PC-3 (cell line): Measurements from ENCODE around the gene FAAP100. TPM values are rescaled to one million over a fixed set of nuclear protein-coding genes. Genes with fewer than 3 reads are reported as not detected.

Experiments
- ATAC-seq: fragments of 200-7000 bp; cut with Tn5 transposase; 2 replicates; pipeline ENCODE4 v1.9.1; 2020; ENCODE audit warnings: mild to moderate bottlenecking, moderate library complexity
- BruUV-seq: library from RNA; stranded (reverse); fragments of 400-500 nt; replicated peaks from 2 replicates; lab custom pipeline; 2021; lab: Mats Ljungman, UMichigan
- CTCF ChIA-PET: fragments of 300-600 bp; sonication (Branson Sonifier 250); formaldehyde crosslinking; loops from one replicate; lab custom pipeline; 2022; ENCODE audit warnings: antibody characterized with exemption; lab: Charles Lee
- POLR2A ChIA-PET: fragments of 300-600 bp; sonication (Branson Sonifier 250); formaldehyde crosslinking; loops from one replicate; lab custom pipeline; 2022; ENCODE audit warnings: antibody characterized with exemption; ENCODE audit not compliant: unreplicated experiment; lab: Charles Lee
- DNase-seq: peaks from one replicate; pipeline ENCODE4 v3.0.0-alpha.2; 2015
- H2AFZ ChIP-seq: fragments of 300-600 bp; sonication (generic); 2 replicates; pipeline ENCODE4 v1.6.0; 2016; ENCODE audit warnings: antibody characterized with exemption, low read length
- H3F3A ChIP-seq: fragments of 300-600 bp; sonication (generic); one replicate; pipeline ENCODE4 v1.6.0; 2017; ENCODE audit warnings: antibody characterized with exemption, low read length, control low read depth, mild to moderate bottlenecking; ENCODE audit not compliant: unreplicated experiment
- H3K27ac ChIP-seq: fragments of 300-600 bp; sonication (generic); 2 replicates; pipeline ENCODE4 v1.5.1; 2016; ENCODE audit warnings: mild to moderate bottlenecking, low read length
- H3K27me3 ChIP-seq: fragments of 300-600 bp; sonication (generic); 2 replicates; pipeline ENCODE4 v1.6.1; 2016; ENCODE audit warnings: low read length, mixed read lengths
- H3K36me3 ChIP-seq: fragments of 300-600 bp; sonication (generic); 2 replicates; pipeline ENCODE4 v1.6.1; 2016; ENCODE audit warnings: low read depth, mixed run types, low read length, mixed read lengths
- H3K4me1 ChIP-seq: fragments of 300-600 bp; sonication (generic); 2 replicates; pipeline ENCODE4 v1.5.1; 2016; ENCODE audit warnings: low read length; ENCODE audit not compliant: insufficient read depth
- H3K4me2 ChIP-seq: fragments of 300-600 bp; sonication (generic); 2 replicates; pipeline ENCODE4 v1.6.0; 2016; ENCODE audit warnings: low read length
- H3K4me3 ChIP-seq: fragments of 300-600 bp; sonication (generic); 2 replicates; pipeline ENCODE4 v1.5.1; 2016; ENCODE audit warnings: mild to moderate bottlenecking, low read length, mixed read lengths
- H3K79me2 ChIP-seq: fragments of 300-600 bp; sonication (generic); 2 replicates; pipeline ENCODE4 v1.6.1; 2017; ENCODE audit warnings: low read length, mixed read lengths
- H3K9ac ChIP-seq: fragments of 300-600 bp; sonication (generic); 2 replicates; pipeline ENCODE4 v1.6.0; 2016; ENCODE audit warnings: mild to moderate bottlenecking, low read length
- H3K9me2 ChIP-seq: fragments of 300-600 bp; sonication (generic); replicated peaks from 2 replicates; pipeline ENCODE4 v1.6.1; 2016; ENCODE audit warnings: mixed run types, low read length, mixed read lengths
- H3K9me3 ChIP-seq: fragments of 300-600 bp; sonication (generic); 2 replicates; pipeline ENCODE4 v1.6.1; 2016; ENCODE audit warnings: low read length, mixed read lengths
- H4K20me1 ChIP-seq: fragments of 300-600 bp; sonication (generic); 2 replicates; pipeline ENCODE4 v1.6.1; 2016; ENCODE audit warnings: low read length, mixed read lengths
- CTCF ChIP-seq: fragments of 300-600 bp; sonication (generic); conservative IDR thresholded peaks from 2 replicates; pipeline ENCODE4 v1.5.1; 2017; ENCODE audit warnings: antibody characterized with exemption, low read depth, mild to moderate bottlenecking, low read length
- EZH2 ChIP-seq: fragments of 300-600 bp; sonication (generic); IDR thresholded peaks from one replicate; pipeline ENCODE4 v1.6.1; 2017; ENCODE audit warnings: antibody characterized with exemption, mild to moderate bottlenecking, low read length; ENCODE audit not compliant: unreplicated experiment
- EZH2phosphoT487 ChIP-seq: fragments of 300-600 bp; sonication (generic); IDR thresholded peaks from 2 replicates; pipeline ENCODE4 v1.6.1; 2018; ENCODE audit warnings: mild to moderate bottlenecking, antibody characterized with exemption, low read length, borderline replicate concordance
- intact Hi-C: fragments of 100-400 bp; cut with micrococcal nuclease; formaldehyde crosslinking; loops from 2 replicates; pipeline ENCODE4 v1.9.0; 2023
- total RNA-seq: library from RNA; depleted of rRNA; stranded (reverse); fragments of >200 nt; gene quantifications from 2 replicates; pipeline ENCODE4 v1.2.3, GENCODE V29; 2014

FAAP100 gene
- total RNA-seq, 1 experiment from 2014 or later = 23.3 TPM

- no peaks in the 10 kb centered on the region for H4K20me1 ChIP-seq
- CTCF ChIA-PET = interaction anchor here (0.8 to 1.4 kb wide), 4 partner anchors 8 to 47 kb away, joined by 3 to 4 read pairs (median 3); partner anchors contain the start of genes FAAP100 and FSCN2
- DNase-seq (peak; percentile 90), ATAC-seq (peak; percentile 53)
- peaks cover 24% of the 10 kb centered on the region for H3K79me2 ChIP-seq
- no peaks in the 10 kb centered on the region for H3K27me3 ChIP-seq
- BruUV-seq = no TSS peak
- POLR2A ChIA-PET = interaction anchor here (0.6 kb wide), 1 partner anchor 27 kb away, joined by 7 read pairs; no protein-coding TSS in a partner anchor
- peak overlapping the region; percentile 82 for H3K9ac ChIP-seq
- peak overlapping the region; percentile 80 for H2AFZ ChIP-seq
- intact Hi-C loops = loop anchor here (10.0 kb wide), 1 partner anchor 125 kb away; the partner anchor contains the start of gene BAHCC1
- H3K9me2 ChIP-seq = no peaks in the 10 kb centered on the region
- peak overlapping the region; percentile 99 for H3K4me2 ChIP-seq
- peak overlapping the region; percentile 78 for H3K4me3 ChIP-seq
- H3K9me3 ChIP-seq = no peaks in the 10 kb centered on the region
- H3K27ac ChIP-seq = peak overlapping the region; percentile 61
- H3K4me1 ChIP-seq = peaks cover 37% of the 10 kb centered on the region
- no peaks in the 10 kb centered on the region for H3K36me3 ChIP-seq
- no peak for TF ChIP-seq EZH2
- peak; percentile 70 for TF ChIP-seq CTCF
- no peaks in the 10 kb centered on the region for H3F3A ChIP-seq
These were observed 32.7 kb downstream of the FAAP100 start for GRCh38 chr17:81519284-81520020.

DNA sequence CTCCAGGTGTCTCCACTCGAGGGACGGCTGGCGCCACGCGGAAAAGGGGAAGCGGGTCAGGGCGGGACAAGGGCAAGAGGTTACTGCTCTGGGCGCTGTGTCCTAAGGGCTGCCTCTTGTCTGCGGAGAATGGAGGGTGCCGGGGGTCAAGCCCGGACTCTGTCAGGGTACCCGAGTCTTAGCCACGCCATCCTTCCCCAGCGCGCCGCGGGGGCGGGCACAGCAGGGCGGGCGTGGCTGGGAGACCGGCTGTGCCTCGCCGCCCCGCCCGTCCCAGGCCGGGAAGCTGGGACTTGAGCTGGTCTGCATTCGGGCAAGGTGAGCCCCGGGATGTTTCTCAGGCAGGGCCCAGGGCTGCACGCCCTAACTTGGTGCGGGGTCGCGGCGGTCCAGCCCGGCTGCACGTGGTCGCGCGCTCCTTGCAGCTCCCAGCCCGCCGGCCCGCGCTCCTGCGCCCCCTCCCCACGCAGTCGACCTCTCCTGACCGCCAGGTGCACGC, 33.3 kb downstream of the FAAP100 start:
- Histone ChIP-seq H3K36me3 (no peaks in the 10 kb centered on the region), H2AFZ (peak overlapping the region; percentile 80), H3K79me2 (peaks cover 29% of the 10 kb centered on the region), H3K9ac (peak overlapping the region; percentile 82), H3K9me2 (no peaks in the 10 kb centered on the region), H3K9me3 (no peaks in the 10 kb centered on the region), H4K20me1 (no peaks in the 10 kb centered on the region), H3F3A (no peaks in the 10 kb centered on the region), H3K27me3 (no peaks in the 10 kb centered on the region), H3K27ac (peak overlapping the region; percentile 61), H3K4me3 (peak overlapping the region; percentile 78), H3K4me2 (peak overlapping the region; percentile 99), H3K4me1 (peaks cover 41% of the 10 kb centered on the region)
- BruUV-seq = no TSS peak
- TF ChIP-seq EZH2phosphoT487 (no peak), CTCF (no peak), EZH2 (no peak)
- DNase-seq (peak; percentile 62), ATAC-seq (peak; percentile 46)
- ChIA-PET POLR2A (interaction anchor here (0.6 kb wide), 1 partner anchor 28 kb away, joined by 7 read pairs; no protein-coding TSS in a partner anchor), CTCF (interaction anchor here (0.6 to 1.4 kb wide), 5 partner anchors 9 to 48 kb away, joined by 3 to 9 read pairs (median 3); partner anchors contain the start of genes FAAP100 and FSCN2)
- intact Hi-C loops = loop anchor here (10.0 kb wide), 1 partner anchor 124 kb away; the partner anchor contains the start of gene BAHCC1
